GM12873 (cell line): Measurements from ENCODE around the gene KCNN3.

Experiments
- TF ChIP-seq, protein P1 (sequence below): IDR thresholded peaks from 2 replicates; pipeline ENCODE4 v1.5.1; 2012; ENCODE audit warnings: low read depth, mild to moderate bottlenecking, moderate library complexity, low read length, control low read depth; ENCODE audit not compliant: insufficient read depth; ENCODE audit errors: missing control alignments

The KCNN3 gene

DNA sequence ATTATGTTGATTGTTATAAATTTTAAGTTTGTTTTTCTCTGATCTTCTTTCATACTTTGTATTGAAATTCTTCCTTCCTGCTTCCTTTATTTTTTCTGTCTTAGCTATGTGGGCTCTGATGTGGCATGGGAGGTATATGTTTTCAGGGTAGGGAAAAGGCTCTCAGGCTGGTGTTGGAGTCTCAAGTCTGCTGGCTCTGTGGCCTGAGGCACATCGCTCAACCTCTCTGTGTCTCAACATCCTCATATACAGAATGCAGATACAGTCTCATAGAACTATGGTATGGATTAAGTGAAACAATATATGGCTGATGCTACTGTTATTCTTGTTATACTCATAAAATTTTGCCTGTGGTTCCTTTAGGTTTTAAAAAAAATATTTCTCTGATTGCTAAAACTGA, 105.9 kb downstream of the KCNN3 start:
- TF ChIP-seq, protein P1, sequence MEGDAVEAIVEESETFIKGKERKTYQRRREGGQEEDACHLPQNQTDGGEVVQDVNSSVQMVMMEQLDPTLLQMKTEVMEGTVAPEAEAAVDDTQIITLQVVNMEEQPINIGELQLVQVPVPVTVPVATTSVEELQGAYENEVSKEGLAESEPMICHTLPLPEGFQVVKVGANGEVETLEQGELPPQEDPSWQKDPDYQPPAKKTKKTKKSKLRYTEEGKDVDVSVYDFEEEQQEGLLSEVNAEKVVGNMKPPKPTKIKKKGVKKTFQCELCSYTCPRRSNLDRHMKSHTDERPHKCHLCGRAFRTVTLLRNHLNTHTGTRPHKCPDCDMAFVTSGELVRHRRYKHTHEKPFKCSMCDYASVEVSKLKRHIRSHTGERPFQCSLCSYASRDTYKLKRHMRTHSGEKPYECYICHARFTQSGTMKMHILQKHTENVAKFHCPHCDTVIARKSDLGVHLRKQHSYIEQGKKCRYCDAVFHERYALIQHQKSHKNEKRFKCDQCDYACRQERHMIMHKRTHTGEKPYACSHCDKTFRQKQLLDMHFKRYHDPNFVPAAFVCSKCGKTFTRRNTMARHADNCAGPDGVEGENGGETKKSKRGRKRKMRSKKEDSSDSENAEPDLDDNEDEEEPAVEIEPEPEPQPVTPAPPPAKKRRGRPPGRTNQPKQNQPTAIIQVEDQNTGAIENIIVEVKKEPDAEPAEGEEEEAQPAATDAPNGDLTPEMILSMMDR = no peak

DNA sequence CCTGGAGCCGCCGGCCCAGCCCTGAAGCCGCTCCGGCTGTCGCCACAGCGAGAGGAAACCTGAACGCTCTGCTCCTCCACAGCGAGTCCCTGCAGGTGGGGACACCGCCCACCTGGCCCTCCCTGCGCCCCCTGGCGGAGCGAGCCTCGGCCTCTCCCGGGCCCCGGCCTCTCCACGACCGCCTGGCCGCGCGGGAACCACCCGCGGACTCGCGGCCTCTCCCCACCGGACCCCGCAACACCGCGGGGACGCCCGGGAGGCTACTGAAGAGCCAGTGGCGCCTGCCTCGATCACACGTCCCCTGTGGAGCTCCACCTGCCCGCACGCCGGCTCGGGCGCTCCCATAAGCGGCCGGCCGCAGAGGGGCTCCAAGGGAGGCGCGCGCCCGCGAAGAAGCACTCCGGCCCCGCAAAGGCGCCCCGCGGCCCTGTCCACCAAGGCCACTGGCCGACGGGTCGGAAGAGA, 109.6 kb downstream of the KCNN3 start:
- TF ChIP-seq, protein P1 = peak; percentile 84

DNA sequence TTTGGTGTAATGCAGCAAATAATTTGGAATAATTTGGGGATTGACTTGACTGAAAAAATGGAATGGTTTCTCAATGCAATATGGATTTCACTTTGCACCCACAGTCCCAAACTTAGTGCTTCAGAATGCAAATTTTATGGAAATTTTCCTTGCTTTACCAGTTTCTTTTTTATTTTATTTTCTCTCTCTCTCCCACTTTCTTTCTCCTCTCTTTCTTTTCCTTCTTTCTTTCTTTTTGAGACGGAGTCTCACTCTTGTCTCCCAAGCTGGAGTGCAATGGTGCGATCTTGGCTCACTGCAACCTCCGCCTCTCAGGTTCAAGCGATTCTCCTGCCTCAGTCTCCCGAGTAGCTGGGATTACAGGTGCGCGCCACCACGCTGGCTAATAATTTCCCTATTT, 110.3 kb downstream of the KCNN3 start:
- TF ChIP-seq, protein P1 = no peak

DNA sequence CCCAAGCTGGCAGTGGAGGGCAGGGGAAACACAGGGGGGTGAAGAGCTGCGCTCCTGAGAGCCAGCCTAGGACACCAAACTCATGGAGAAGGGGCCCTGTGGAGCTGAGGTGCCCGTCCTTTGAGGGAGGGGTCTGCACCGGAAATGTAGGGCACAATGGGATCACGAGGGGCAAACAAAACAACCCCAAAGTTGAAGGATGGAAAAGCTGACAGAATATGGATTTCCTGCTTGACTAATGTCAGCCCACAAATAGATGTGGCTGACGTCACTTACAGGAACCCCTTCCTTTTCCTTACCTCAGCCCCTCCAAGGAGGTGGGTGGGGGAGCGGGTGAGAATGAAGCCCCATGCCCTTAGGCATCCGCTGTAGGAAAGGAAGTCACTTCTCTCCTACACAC, 110.9 kb downstream of the KCNN3 start:
- TF ChIP-seq, protein P1 = no peak

GRCh38 chr1:154758346-154758745, 111.7 kb downstream of the KCNN3 start:
- TF ChIP-seq, protein P1 = no peak

DNA sequence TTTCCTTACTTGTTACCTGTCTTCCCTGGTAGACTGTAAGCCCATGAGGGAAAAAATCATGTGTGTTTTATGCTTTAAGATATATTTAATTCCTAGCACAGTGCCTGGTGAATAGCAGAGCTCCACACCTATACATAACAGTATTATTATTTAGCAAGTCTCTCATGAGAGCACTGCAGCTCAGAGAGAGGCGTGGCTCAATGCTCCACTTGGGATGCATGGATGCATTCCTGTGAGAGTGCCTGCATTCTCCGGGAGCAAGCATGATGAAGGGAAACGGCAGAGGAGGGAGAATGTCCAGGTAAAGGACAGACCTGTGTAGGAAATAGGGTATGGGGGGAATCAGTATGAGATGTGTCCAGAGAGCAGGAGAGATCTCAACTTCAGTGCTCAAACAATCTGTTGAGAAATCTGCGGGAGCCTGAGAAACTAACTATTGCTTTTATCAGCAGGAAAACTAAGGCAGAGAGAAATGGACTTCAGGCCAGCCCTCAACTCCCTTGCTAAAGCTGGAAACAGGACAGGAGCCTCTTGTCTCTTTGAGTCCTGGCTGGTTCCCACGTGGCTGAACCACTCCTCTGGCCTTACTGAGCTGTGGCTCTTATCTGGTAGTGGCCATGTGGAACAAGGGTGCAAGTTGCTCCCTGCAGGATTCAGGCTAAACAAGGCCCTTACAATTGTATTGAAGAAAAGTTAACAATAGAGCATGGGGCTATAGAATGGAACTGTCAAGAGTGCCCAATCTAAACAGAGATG, 113.1 kb downstream of the KCNN3 start:
- TF ChIP-seq, protein P1 = no peak

GRCh38 chr1:154755858-154756730, 114.0 kb downstream of the KCNN3 start:
- TF ChIP-seq, protein P1 = no peak
